ENCODE data around the gene SPECC1L.
"Not testable (repeated sequence)": the region's sequence is repeated elsewhere in the genome, so short reads cannot be mapped to it uniquely, and the experiment has no call there.

DNA sequence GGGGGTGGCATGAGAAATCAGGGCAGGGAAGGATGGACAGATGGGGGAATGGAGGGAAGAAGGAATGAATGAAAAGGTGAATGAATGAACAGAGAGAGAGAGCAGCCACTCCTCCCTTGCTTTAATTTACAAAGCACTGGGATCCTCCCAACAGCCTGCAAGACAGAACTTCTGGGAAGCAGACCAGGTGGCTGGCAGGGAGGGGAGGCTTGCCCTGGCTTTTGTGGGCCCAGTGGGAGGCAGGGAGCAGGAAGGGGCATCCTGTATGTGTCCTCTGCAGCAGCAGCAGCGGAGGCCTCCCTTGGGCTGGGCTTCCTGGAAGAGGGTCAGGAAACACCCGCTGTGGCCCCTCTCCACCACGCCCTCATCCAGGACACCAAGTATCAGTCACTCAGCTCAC lies 27.2 kb upstream of the SPECC1L start:
- TF ChIP-seq POLR2A (IDR thresholded peaks at IDR 0.05), result not testable (repeated sequence)
- TF ChIP-seq, protein P1, sequence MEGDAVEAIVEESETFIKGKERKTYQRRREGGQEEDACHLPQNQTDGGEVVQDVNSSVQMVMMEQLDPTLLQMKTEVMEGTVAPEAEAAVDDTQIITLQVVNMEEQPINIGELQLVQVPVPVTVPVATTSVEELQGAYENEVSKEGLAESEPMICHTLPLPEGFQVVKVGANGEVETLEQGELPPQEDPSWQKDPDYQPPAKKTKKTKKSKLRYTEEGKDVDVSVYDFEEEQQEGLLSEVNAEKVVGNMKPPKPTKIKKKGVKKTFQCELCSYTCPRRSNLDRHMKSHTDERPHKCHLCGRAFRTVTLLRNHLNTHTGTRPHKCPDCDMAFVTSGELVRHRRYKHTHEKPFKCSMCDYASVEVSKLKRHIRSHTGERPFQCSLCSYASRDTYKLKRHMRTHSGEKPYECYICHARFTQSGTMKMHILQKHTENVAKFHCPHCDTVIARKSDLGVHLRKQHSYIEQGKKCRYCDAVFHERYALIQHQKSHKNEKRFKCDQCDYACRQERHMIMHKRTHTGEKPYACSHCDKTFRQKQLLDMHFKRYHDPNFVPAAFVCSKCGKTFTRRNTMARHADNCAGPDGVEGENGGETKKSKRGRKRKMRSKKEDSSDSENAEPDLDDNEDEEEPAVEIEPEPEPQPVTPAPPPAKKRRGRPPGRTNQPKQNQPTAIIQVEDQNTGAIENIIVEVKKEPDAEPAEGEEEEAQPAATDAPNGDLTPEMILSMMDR (IDR thresholded peaks at IDR 0.05), result not testable (repeated sequence)
